ENCODE measurements around the gene SORT1.
"Not testable (repeated sequence)": the region's sequence is repeated elsewhere in the genome, so short reads cannot be mapped to it uniquely, and the experiment has no call there.

The SORT1 gene

GRCh38 chr1:109379907-109380306 is 17.8 kb downstream of the SORT1 start:
- in situ Hi-C loops (cut with HindIII; ENCODE audit: low sequenced_read_pairs), result no loop called here
- TF ChIP-seq CTCF (IDR thresholded peaks at IDR 0.05; ENCODE audit: low read depth, low read length), result no peak
- DNase-seq (ENCODE audit: low read depth, low spot score), result no peak
- no peak overlapping the region for H3K4me3 ChIP-seq (ENCODE audit: low read depth, low read length)

GRCh38 chr1:109379422-109379821 is 18.3 kb downstream of the SORT1 start:
- TF ChIP-seq CTCF (IDR thresholded peaks at IDR 0.05; ENCODE audit: low read depth, low read length), result no peak
- no peak for DNase-seq (ENCODE audit: low read depth, low spot score)
- H3K4me3 ChIP-seq (ENCODE audit: low read depth, low read length), result no peak overlapping the region
- in situ Hi-C loops (cut with HindIII; ENCODE audit: low sequenced_read_pairs), result no loop called here

GRCh38 chr1:109377698-109378097 is 20.0 kb downstream of the SORT1 start:
- in situ Hi-C loops (cut with HindIII; ENCODE audit: low sequenced_read_pairs), result no loop called here
- DNase-seq (ENCODE audit: low read depth, low spot score), result no peak
- no peak for TF ChIP-seq CTCF (IDR thresholded peaks at IDR 0.05; ENCODE audit: low read depth, low read length)
- H3K4me3 ChIP-seq (ENCODE audit: low read depth, low read length), result no peak overlapping the region

- DNase-seq (ENCODE audit: low read depth, low spot score); in situ Hi-C loops (cut with HindIII; ENCODE audit: low sequenced_read_pairs); H3K4me3 ChIP-seq (ENCODE audit: low read depth, low read length): not testable (repeated sequence)
Observed at GRCh38 chr1:109373696-109374095, 24.0 kb downstream of the SORT1 start.

- in situ Hi-C loops (cut with HindIII; ENCODE audit: low sequenced_read_pairs), result no loop called here
- no peak overlapping the region for H3K4me3 ChIP-seq (ENCODE audit: low read depth, low read length)
- DNase-seq (ENCODE audit: low read depth, low spot score), result no peak
- no peak for TF ChIP-seq CTCF (IDR thresholded peaks at IDR 0.05; ENCODE audit: low read depth, low read length)
Observed at GRCh38 chr1:109373126-109373525, 24.6 kb downstream of the SORT1 start.

- no peak for TF ChIP-seq CTCF (IDR thresholded peaks at IDR 0.05; ENCODE audit: low read depth, low read length)
- H3K4me3 ChIP-seq (ENCODE audit: low read depth, low read length), result no peak overlapping the region
- DNase-seq (ENCODE audit: low read depth, low spot score), result no peak
- in situ Hi-C loops (cut with HindIII; ENCODE audit: low sequenced_read_pairs), result no loop called here
Observed at GRCh38 chr1:109372281-109372680, 25.4 kb downstream of the SORT1 start.

- peak overlapping the region; percentile 29 for H3K4me3 ChIP-seq (ENCODE audit: low read depth, low read length)
- TF ChIP-seq CTCF (IDR thresholded peaks at IDR 0.05; ENCODE audit: low read depth, low read length), result no peak
- peak; percentile 73 for DNase-seq (ENCODE audit: low read depth, low spot score)
- in situ Hi-C loops (cut with HindIII; ENCODE audit: low sequenced_read_pairs), result no loop called here
Observed at GRCh38 chr1:109371341-109371739, 26.4 kb downstream of the SORT1 start.

Data from astrocyte of the spinal cord (primary cell).